Activated naive CD4-positive, alpha-beta T cell (primary cell): Measurements from ENCODE around the gene KLHL29.

Experiments
- DNase-seq, 4 experiments: peaks; one replicate each; lab custom pipeline; 2025; lab: John Stamatoyannopoulos, UW

The KLHL29 gene

DNA sequence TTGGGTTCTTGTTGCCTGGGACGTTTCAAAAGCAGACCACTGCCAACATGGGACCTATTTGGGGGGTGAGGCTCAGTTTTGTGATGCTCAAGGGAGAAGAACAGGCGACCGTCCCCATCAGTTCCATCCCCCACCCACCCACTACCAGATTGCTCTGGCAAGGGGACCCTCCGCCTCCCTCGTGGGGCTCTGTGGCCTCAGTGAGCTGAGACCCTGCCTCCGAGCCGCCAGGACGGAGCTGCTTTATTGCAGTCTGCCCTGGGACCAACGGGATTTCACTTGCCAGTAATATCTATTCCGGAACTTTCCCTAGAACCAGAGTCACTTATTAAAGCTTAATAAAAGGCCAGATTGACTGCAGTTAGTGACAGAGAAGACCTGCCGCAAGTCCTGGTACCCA, 146.3 kb downstream of the KLHL29 start:
- no peak for DNase-seq

- DNase-seq = no peak
These were observed 146.9 kb downstream of the KLHL29 start for GRCh38 chr2:23531881-23532280.

DNA sequence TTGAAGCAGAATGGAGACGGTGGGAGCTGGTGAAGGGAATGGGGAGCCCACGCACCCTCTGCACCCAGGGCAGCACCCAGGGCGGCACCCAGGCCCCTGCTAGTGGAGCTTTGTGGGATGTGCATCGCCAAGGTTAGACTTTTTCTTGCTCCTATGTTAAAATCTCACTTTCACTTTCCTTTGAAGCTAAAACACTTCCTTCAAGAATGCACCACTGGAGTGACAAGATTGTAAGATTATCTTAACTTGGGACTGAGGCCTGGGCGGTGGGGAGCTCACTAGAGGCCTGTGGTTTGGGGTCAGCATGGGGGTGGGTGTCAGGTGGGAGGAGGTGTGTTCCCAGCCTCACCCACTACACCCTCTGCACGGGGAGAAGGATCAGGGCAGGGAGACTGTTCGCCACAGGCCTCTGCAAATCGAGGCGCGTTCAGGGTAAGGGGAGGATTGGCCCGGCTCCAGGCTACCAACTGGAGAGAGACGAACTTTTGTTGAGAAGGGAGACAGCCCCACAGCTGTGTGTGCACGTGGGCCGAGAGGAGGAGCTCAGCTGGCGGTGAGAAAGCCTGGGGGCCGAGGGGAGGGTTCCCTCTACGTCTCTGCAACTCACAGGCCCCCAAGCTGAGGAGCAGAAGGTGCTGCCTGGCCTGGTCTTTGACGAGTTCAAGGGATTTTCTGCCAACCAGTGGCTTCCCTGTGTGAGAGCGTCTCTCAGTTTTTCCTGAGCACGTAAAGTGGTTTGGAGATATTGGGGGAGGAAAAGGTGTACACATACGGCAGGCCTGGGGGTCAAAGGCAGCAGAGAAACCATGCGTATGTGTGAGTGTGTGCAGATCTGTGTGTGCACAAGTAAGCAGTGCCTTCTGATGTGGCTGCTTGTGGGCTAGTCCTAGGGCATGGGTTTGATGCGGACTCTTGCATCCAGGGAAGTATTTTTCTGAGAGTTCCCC, 147.7 kb downstream of the KLHL29 start:
- peak in 2 of 4 experiments; percentile 27 to 43 for DNase-seq

GRCh38 chr2:23533338-23533695, 148.3 kb downstream of the KLHL29 start:
- no peak for DNase-seq

DNA sequence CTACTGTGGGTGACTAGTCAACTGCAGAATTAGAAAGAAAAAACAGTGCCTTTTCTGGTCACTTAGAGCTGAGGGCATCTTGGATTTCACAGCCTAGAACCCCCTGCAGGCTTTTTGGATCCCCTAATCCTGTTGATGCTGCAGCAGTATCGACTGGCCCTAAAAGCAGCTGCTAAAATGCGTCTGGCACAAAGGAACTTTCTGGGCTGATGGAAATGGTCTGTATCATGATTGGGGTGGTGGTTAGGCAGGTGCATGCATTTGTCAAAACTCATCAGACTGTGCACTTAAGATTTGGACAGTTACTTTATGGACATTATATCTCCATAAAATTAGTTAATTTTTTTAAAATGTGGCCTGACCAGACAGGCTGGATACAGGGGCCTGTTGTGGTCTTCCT, 149.8 kb downstream of the KLHL29 start:
- no peak for DNase-seq

GRCh38 chr2:23536326-23536725, 151.3 kb downstream of the KLHL29 start:
- DNase-seq = no peak

GRCh38 chr2:23537991-23538390, 153.0 kb downstream of the KLHL29 start:
- DNase-seq = no peak

DNA sequence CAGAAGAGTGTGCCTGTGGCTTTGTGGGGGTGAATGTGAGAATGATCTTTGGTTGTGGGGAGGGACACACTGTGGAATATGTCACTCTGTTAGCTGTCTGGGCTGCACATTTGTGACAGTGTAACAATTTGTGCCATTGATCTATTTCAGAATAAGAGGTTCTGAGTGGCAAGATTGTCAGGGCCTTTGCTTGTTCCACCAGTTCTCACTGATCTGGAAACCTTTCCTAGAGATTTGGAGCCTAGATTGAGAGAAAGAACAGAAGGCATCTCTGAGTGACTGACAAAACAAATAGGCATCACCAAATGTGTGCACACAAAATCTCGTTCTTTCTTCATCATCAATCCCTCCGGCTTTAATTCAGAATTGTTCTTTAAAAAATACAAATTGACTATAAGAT, 153.6 kb downstream of the KLHL29 start:
- no peak for DNase-seq

DNA sequence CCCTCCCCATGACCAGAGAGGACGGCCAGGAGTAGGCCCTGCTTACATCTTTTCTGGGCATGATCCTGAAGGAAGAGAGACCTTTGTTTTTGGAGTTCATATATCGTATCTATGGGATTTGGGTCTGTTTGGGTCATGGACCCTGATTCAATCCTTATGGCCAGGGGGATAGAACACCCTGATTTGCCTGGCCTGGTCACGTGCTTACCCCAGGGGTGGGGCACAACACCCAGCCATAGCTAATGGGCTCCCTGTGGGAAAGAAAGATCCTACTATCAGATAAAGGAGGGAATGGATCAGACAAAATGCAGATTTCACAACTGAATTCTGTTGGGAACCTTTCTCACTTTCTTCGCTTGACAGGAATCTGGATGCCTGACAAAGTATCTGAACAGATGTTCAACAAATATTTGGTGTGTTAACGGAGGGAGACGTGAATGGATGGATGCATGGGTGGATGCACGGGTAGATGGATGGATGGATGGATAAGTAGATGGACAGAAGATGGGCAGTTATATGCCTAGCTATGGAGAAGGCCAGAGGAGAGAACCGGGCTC, 155.9 kb downstream of the KLHL29 start:
- no peak for DNase-seq

GRCh38 chr2:23541503-23542229, 156.7 kb downstream of the KLHL29 start:
- DNase-seq = no peak

GRCh38 chr2:23542230-23542789, 157.3 kb downstream of the KLHL29 start:
- no peak for DNase-seq

- DNase-seq = no peak
These were observed 158.3 kb downstream of the KLHL29 start for GRCh38 chr2:23543302-23543701.

GRCh38 chr2:23543728-23544127, 158.7 kb downstream of the KLHL29 start:
- no peak for DNase-seq

- no peak for DNase-seq
These were observed 159.8 kb downstream of the KLHL29 start for GRCh38 chr2:23544589-23545295.

DNA sequence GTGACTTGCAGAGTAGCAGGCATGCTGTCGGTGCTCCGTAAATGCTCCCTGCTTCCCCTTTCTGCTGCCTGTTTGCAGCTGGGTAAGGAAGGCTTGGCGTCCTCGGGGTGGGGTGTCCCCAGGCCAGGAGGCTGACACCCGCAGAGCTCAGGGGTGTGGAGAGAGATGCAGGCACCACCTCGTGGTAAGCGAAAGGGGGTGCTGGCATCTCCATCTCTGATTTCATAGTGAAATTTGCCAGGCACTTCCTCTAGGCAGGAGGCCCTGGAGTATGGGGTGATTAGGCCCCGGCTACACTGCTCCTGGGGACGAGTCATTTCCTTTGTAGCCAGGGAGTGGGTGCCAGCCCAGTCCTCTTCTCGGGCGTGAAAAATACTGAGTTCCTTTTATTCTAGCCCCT, 160.4 kb downstream of the KLHL29 start:
- DNase-seq = no peak

DNA sequence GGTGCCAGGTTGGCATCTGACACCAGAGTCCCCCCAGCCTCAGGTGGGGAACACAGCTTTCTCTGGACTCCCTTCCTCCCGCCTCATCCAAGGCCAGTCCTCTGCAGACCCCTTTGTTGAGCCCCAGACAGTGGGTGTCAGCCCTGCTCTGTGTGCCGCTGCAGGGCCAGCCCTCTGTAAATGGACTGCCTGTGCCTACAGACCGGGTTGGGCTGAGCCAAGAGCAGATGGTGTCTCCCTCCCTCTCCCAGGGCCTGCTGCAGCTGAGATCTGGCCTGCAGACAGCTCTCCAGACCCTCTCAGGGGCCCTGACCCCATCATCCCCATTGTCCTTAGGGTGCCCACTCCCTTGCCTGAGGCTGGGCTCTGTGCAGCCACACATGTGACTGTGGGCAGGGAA, 160.8 kb downstream of the KLHL29 start:
- no peak for DNase-seq

DNA sequence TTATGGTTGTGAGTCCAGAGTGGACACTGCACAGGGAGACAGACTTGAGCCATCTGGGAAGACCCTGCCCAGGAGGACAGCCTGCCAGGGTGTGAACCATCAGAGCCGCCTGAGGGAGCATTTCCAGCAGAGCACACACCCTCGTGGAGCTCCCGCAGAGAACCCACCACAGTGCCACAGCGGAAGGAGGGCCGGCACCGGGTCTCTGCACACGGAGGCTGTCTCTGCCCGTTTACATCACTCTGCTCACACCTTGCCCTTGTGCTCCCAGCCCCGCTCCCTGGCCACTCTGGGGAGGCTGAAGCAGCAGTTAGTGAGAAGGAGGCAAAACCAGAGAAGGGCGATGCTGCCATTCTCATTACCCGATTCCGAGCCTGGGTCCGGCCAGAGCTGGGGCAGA, 161.9 kb downstream of the KLHL29 start:
- DNase-seq = no peak

- DNase-seq = no peak
These were observed 162.7 kb downstream of the KLHL29 start for GRCh38 chr2:23547725-23548124.

DNA sequence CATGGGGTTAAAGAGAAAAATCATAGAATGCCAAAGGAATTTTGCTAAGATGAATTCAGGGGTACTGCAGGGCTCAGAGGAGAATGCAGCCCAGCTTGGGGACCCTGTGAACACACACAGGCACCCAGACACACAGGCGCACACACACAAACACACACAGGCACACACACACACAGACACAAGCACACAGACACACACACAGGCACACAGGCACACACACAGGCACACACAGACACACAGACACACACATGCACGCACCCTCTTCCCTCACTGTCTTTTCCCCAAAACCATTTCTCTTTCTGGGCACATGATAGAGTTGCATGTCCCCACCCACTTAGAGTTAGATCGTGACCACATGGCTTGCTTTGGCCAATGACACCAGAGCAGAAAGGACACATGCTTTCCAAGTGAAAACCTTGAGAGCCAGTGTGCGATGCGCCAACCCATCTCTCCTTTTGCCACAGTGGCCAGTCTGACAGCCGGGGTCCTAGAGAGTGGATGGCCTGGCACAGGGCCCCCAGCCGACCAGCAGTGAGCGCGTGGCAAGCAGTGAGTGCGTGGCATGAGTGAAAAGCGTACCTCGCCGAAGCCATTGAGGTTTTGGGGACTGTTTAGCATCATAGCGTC, 163.3 kb downstream of the KLHL29 start:
- no peak for DNase-seq

DNA sequence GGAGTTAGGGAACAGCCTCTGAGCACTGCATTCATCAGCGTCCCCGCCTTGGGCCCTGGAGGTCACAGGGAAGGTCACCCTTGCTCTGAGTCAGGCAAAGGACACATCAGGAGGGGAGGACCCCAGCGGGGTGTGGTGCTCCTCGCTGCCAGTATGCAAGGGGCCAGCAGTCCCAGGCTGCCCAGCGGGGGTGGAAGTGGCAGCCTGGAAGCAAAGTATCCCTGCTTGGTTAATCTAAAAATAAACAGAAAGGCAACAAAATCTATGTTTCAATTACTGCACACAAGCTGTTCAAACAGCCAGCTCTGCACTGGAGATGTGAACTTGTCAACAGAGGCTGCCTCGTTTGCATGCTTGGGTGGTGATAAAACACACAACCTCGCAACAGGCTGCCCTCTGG, 164.1 kb downstream of the KLHL29 start:
- DNase-seq = no peak

GRCh38 chr2:23549821-23550530, 165.0 kb downstream of the KLHL29 start:
- DNase-seq = no peak
